ENCODE data around the gene ZNF207.

GRCh38 chr17:32350666-32351418, 885 bp downstream of the ZNF207 start:
- no peak for TF ChIP-seq YY1 (IDR thresholded peaks at IDR 0.05; ENCODE audit: low read depth)
- no peak for TF ChIP-seq FOXM1 (IDR thresholded peaks at IDR 0.05; ENCODE audit: borderline replicate concordance, low read depth)
- TF ChIP-seq TAF1 (IDR thresholded peaks at IDR 0.05; ENCODE audit: low read depth) = no peak
- no peak for TF ChIP-seq MAX (IDR thresholded peaks at IDR 0.05)
- no peak for TF ChIP-seq CEBPB (IDR thresholded peaks at IDR 0.05)
- TF ChIP-seq NFIC (IDR thresholded peaks at IDR 0.05) = no peak
- TF ChIP-seq EP300 (IDR thresholded peaks at IDR 0.05; ENCODE audit: borderline replicate concordance) = no peak
- TF ChIP-seq REST (IDR thresholded peaks at IDR 0.05; ENCODE audit: low read depth) = no peak
- no peak for TF ChIP-seq ZBTB7A (IDR thresholded peaks at IDR 0.05; ENCODE audit: low read depth)
- no peak for TF ChIP-seq EGR1 (IDR thresholded peaks at IDR 0.05)
- TF ChIP-seq CREB1 (IDR thresholded peaks at IDR 0.05; ENCODE audit: low read depth) = no peak
- no peak for TF ChIP-seq RAD21 (IDR thresholded peaks at IDR 0.05; ENCODE audit: low read depth)

Data from Ishikawa (cell line).